Spleen (tissue), 7 donors: ENCODE measurements around the gene MRPL46.

Experiments used
- CTCF ChIP-seq, 11 experiments: fragments of 200-600 bp in 7 of 11; fragments of 450-650 bp in 4 of 11; sonication (generic) in 4 of 11; IDR thresholded peaks in 8 of 11; conservative IDR thresholded peaks in 3 of 11; 1 replicate in 7 of 11; 2 replicates in 4 of 11; pipeline versions ENCODE4 v1.4.0 to v1.8.0; 2016 to 2021; ENCODE audit warnings: antibody characterized with exemption in 11 of 11, inconsistent platforms in 4 of 11, mild to moderate bottlenecking in 1 of 11
- POLR2A ChIP-seq, 3 donors: fragments of 450-650 bp; IDR thresholded peaks; one replicate each; pipeline ENCODE4 v1.5.1; 2017; ENCODE audit warnings: antibody characterized with exemption in 3 of 3, mild to moderate bottlenecking in 1 of 3
- POLR2AphosphoS5 ChIP-seq, 3 donors: sonication (generic); formaldehyde crosslinking; IDR thresholded peaks; one replicate each; pipeline ENCODE4 v1.5.1; 2017; ENCODE audit warnings: antibody characterized with exemption in 3 of 3
- donor health status: DM: no; HTN: no; CAD: no; lungs with moderate emphysema.
- donor health status: DM: no; HTN: no; CAD: no.
- donor health status: DM: no; HTN: no; CAD: no.

- TF ChIP-seq CTCF (IDR thresholded peaks at IDR 0.05 in 8 of 11, conservative IDR thresholded peaks at IDR 0.05 in 3 of 11) (no peak), POLR2A (IDR thresholded peaks at IDR 0.05) (no peak), POLR2AphosphoS5 (IDR thresholded peaks at IDR 0.05) (no peak)
These were observed 20.1 kb upstream of the MRPL46 start for GRCh38 chr15:88487178-88487795.
